ENCODE results near the gene TMCO6. TPM values are rescaled to one million over a fixed set of nuclear protein-coding genes. Genes with fewer than 3 reads are reported as not detected.

TMCO6 gene
- total and polyA plus RNA-seq, 9 of the 15 experiments (the other 6 are each of a cell fraction or from before 2014, with no cell fraction given): 3.4 to 46.4 (median 16.7) TPM

DNA sequence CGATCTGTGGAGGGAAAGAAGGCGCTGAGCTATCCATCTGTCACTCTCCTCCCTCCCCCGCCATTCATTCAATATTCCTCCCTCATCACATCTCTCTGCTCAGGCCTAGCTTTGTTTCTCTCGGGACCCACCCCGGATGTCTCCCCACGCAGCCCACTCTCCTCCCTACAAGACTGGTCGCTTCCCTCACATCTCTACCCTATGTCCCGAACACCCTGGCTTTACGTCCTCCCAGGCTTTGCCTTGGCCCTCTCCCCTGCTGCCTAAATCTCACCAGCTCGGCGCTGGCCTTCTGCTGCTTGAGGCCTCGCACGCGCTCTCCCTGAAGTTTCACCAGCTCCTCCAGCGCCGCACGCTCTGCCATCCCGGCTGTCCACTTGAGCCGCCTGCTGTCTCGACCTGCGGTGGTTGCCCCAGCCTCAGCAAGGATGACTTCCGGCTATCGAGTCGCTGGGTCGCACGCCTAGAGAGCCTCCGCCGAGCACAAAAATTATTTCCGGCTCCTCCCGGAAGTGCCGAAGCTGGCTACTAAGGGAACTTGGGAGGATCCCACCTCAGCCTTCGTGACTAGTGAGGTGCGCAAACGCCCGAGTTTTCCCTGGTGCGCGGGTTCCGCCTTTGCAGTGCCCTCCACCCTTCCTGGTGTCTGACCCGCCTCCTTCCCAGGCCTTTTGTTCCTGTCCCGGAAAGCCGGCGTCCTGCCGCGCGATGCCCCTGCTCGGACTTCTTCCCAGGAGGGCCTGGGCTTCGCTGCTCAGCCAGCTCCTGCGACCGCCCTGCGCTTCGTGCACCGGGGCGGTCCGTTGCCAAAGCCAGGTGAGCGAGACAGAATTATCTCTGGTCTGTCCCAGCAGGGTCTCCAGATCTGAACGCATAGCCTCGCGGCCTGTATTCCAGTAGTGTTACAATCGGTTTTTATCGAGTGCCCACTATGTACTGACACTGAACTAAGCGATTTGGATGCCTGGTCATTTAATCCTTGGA is 52.0 kb downstream of the TMCO6 start, which contains the start of the genes HARS1 and HARS2 (continued):
- TF ChIP-seq ZNF140 (CRISPR knock-in tag; IDR thresholded peaks at IDR 0.05) (no peak), THRAP3 (IDR thresholded peaks at IDR 0.05; ENCODE audit: borderline replicate concordance) (no peak), SNRNP70 (optimal IDR thresholded peaks at IDR 0.05; ENCODE audit: low read depth, low read length) (no peak), ASH1L (IDR thresholded peaks at IDR 0.05; ENCODE audit: borderline replicate concordance, low read depth, partially characterized antibody) (no peak), GTF2E2 (tag; IDR thresholded peaks at IDR 0.05) (no peak), REST (IDR thresholded peaks at IDR 0.05; ENCODE audit: borderline replicate concordance) (no peak), REST (CRISPR knock-in tag; IDR thresholded peaks at IDR 0.05; ENCODE audit: low read depth) (peak; percentile 61; the same call in 1 of the 2 replicates), E2F5 (CRISPR knock-in tag; IDR thresholded peaks at IDR 0.05) (no peak), KAT7 (CRISPR knock-in tag; IDR thresholded peaks at IDR 0.05; ENCODE audit: borderline replicate concordance) (peak; percentile 88; the same call in 1 of the 2 replicates), ZBTB49 (CRISPR knock-in tag; IDR thresholded peaks at IDR 0.05; ENCODE audit: borderline replicate concordance) (no peak), SREBF2 (CRISPR knock-in tag; IDR thresholded peaks at IDR 0.05) (no peak)

Measured in K562 (cell line).